Left renal cortex interstitium (tissue), 4 donors: Measurements from ENCODE around the gene FLT3. TPM values are rescaled to one million over a fixed set of nuclear protein-coding genes. Genes with fewer than 3 reads are reported as not detected.
"Not testable (repeated sequence)": the region's sequence is repeated elsewhere in the genome, so short reads cannot be mapped to it uniquely, and the experiment has no call there.

Experiments used
- DNase-seq, 4 donors: peaks; one replicate each; pipeline ENCODE4 v3.0.0-alpha.2; 2013; ENCODE audit warnings: low read depth in 4 of 4, low spot score in 2 of 4, missing footprints in 1 of 4
- polyA plus RNA-seq, 4 donors: library from polyadenylated mRNA; unstranded; fragments of 120-200 nt; gene quantifications; one replicate each; pipeline ENCODE4 v1.2.1, GENCODE V29; 2013; ENCODE audit not compliant: insufficient read length in 4 of 4

FLT3 gene
- polyA plus RNA-seq, 4 donors = 0.16 to 0.32 (median 0.24) TPM

DNA sequence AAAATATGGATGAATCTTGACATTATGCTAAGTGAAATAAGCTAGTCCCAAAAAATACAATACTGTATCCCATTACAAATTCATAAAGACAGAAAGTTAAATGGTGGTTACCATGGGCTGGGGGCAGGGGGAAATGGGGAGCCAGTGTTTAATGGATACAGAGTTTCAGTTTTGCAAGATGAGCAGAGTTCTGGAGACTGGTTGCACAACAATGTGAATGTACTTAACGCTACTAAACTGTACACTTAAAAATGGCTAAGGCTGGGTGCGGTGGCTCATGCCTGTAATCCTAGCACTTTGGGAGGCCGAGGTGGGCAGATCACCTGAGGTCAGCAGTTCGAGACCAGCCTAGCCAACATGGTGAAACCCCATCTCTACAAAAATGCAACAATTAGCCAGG, 1.5 kb upstream of the FLT3 start:
- DNase-seq = not testable (repeated sequence)

DNA sequence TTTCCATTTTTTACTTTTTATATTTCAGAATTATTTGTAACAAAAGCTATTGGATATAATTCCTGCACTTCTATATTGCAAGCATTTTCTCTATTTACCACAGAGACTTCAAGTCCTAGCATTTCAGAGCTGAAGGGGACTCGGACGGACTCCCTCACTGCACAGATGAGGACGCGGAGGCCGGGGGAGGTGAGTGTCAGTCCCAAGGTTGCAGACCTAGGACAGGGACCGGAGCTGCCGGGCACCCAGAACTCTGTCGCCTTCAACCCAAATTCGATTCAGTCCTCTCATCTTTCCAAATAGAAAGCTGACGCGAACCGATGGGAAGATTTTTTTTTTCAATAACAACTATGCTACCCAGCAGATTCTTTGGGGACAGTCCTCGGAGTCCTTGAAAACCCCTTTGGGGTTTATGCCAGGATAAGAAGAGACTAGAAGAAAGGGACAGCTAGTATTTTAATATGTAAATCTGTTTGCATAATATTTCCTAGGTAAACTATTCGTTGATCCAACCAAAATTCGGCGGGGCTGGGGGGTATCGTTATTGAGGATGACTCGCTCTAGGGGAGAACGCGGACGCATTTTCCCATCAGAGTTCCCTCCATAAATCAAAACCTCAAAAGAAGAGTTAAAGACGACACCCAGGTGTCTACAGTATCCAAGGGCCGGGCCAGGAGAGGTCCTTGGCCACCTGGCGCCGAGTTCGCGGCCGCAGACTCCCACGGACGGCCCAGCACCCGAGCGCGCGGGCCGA, 803 bp downstream of the FLT3 start:
- no peak for DNase-seq

GRCh38 chr13:28097503-28097902, 2.9 kb downstream of the FLT3 start:
- no peak for DNase-seq

- DNase-seq = no peak
These were observed 6.1 kb downstream of the FLT3 start for GRCh38 chr13:28094306-28094705.

DNA sequence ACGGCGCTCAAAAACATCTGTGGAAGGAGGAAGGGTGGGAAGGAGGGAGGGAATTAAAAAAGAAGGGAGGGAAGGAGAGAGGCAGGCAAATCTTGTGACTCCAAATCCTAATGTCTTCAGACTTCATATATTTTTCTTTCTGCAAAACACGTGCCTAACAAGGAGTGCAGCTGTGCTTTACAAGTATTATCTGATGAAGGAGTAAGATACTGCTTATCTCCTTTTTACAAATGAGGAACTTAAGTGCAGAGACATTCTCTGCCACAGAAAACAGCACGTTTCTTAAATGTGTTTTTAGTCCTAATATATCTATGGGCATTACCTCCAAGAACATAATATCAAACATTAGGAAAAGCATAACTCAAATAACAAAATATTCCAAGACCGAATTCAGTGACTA, 6.5 kb downstream of the FLT3 start:
- DNase-seq = no peak

- no peak for DNase-seq
These were observed 7.9 kb downstream of the FLT3 start for GRCh38 chr13:28092431-28092830.

- no peak for DNase-seq
These were observed 11.3 kb downstream of the FLT3 start for GRCh38 chr13:28089065-28089464.

- DNase-seq = not testable (repeated sequence)
These were observed 22.6 kb downstream of the FLT3 start for GRCh38 chr13:28077820-28078219.

DNA sequence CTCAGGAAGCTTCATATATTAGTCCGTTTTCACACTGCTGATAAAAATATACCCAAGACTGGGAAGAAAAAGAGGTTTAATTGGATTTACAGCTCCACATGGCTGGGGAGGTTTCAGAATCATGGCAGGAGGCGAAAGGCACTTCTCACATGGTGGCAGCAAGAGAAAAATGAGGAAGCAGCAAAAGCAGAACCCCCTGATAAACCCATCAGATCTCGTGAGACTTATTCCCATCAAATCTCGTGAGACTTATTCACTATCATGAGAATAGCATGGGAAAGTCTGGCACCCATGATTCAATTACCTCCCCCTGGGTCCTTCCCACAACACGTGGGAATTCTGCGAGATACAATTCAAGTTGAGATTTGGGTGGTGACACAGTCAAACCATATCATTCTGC, 23.1 kb downstream of the FLT3 start:
- no peak for DNase-seq

GRCh38 chr13:28071424-28071823, 29.0 kb downstream of the FLT3 start:
- no peak for DNase-seq

GRCh38 chr13:28067491-28067890, 32.9 kb downstream of the FLT3 start:
- no peak for DNase-seq

- no peak for DNase-seq
These were observed 41.3 kb downstream of the FLT3 start for GRCh38 chr13:28058866-28059613.

- DNase-seq = no peak
These were observed 43.2 kb downstream of the FLT3 start for GRCh38 chr13:28056970-28057712.

- DNase-seq = no peak
These were observed 44.0 kb downstream of the FLT3 start for GRCh38 chr13:28056426-28056825.

DNA sequence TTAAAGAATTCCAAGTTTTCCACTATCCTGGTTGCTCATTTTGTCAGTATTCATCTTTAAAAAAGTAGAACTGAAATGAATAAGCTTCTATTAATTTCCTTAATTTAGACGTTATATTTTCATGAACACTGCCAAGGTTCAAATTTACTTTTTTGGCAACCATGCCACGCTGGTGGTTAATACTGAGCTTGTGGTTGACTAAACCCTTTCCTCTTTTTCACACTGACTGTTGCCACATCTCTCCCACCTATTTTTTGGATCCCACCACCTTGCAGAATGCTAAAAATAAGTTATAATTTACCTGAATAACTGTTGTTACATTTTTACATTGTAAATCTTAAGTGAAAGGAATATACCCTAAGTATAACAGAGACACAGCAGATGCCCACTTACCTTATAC, 45.0 kb downstream of the FLT3 start:
- no peak for DNase-seq

GRCh38 chr13:28052945-28053344, 47.4 kb downstream of the FLT3 start:
- no peak for DNase-seq

DNA sequence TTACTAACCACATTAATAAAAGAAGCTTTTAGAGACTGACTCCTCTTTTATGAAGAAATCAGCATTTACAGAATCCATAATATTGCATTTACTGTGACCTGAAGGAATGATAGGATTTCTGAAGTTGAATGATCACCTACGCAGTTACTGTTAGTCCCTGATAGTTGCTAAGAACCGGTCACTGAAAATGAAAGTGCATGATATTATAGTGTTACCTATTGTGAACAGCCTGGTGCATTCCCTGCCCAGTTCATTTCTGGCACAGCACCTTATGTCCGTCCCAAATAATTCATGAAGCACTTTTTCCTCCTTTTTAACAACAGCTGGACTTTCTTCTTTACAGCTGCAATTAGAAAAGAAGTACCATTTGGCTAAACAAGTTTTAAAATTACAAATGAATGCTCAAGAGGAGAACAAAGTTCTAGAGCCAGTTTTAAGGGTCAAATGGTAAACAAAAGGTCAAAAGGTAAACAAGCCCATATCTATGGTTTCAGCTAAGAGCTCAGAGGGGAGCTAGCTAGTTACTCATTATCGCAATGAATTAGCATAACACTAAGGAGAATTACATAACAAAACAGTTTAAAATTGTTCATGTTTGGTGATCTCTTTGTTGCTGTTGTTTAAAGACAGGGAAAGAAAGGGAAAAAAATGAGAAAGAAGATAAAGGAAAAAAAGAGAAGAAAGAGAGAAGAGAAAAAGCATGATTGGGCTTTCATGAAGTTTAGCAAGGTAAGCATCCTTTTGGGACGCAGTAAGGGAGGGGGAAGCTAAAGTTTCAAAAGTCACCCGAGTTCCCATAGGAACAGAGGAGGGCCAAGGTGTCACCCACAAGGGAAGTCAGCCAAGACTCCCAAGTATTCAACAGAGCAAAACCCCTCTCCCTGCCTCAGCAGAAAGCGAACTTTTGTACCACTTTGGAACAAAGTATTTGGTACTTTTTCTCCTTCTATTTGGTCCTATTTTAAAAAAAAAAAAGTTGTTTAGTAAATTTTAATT, 50.2 kb downstream of the FLT3 start:
- no peak for DNase-seq

- DNase-seq = no peak
These were observed 51.2 kb downstream of the FLT3 start for GRCh38 chr13:28049215-28049614.

GRCh38 chr13:28048768-28049167, 51.6 kb downstream of the FLT3 start:
- no peak for DNase-seq

DNA sequence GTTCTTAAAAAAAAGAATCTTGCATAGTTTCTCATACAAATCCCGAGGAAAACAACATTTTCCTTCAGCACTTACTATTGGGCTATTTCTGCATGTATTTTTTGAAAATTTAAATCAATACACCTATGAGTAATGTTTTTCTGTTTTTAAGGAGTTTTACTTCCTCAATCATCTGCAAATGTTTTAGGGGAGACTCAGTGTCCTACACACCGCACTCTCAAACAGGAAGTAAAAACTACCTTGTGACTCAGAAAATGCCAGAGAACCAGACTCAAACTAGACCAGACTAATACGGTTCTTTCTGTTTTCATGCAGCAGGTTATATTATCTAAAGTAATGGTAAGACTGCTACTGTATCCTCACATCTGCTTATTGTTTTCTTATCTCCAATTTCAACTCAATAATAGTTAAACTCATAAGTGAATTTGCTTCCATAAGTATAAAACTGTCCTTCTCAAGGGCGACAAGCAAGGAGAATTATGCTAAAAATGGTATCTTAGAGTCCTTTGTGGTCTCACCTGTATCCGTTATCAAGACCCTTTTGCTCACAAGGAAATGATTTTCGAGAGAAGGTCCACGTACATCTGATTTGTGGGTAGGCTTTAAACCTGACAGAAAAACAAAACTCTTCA, 52.5 kb downstream of the FLT3 start:
- no peak for DNase-seq
